Osteocyte (in vitro differentiated cells): ENCODE data around the gene MC3R. TPM values are rescaled to one million over a fixed set of nuclear protein-coding genes. Genes with fewer than 3 reads are reported as not detected.

Experiments used
- DNase-seq: peaks from one replicate; pipeline ENCODE4 v3.0.0; 2021; ENCODE audit warnings: mixed read lengths; ENCODE audit not compliant: unreplicated experiment; ENCODE audit errors: extremely low spot score
- H3K27ac Mint-ChIP-seq: one replicate; pipeline ENCODE4 v1.8.0; 2021; ENCODE audit warnings: mild to moderate bottlenecking, mixed read lengths; ENCODE audit not compliant: unreplicated experiment
- H3K27me3 Mint-ChIP-seq: one replicate; pipeline ENCODE4 v1.8.0; 2021; ENCODE audit warnings: mixed read lengths; ENCODE audit not compliant: unreplicated experiment
- H3K36me3 Mint-ChIP-seq: one replicate; pipeline ENCODE4 v1.8.0; 2021; ENCODE audit warnings: mixed read lengths; ENCODE audit not compliant: unreplicated experiment
- H3K4me1 Mint-ChIP-seq: one replicate; pipeline ENCODE4 v1.8.0; 2021; ENCODE audit warnings: mixed read lengths; ENCODE audit not compliant: unreplicated experiment
- H3K4me3 Mint-ChIP-seq: one replicate; pipeline ENCODE4 v1.8.0; 2021; ENCODE audit warnings: mild to moderate bottlenecking, moderate library complexity, mixed read lengths; ENCODE audit not compliant: unreplicated experiment
- H3K9me3 Mint-ChIP-seq: one replicate; pipeline ENCODE4 v1.8.0; 2021; ENCODE audit warnings: mixed read lengths; ENCODE audit not compliant: unreplicated experiment
- CTCF ChIP-seq: fragments of 200-600 bp; sonication (generic); IDR thresholded peaks from 2 replicates; pipeline ENCODE4 v1.5.0; 2021; ENCODE audit warnings: antibody characterized with exemption, mild to moderate bottlenecking, moderate library complexity
- total RNA-seq: library from RNA; stranded (reverse); gene quantifications from 2 replicates; pipeline ENCODE4 v1.2.1, GENCODE V29; 2021

MC3R gene
- total RNA-seq, 1 donor from 2014 or later: not detected

GRCh38 chr20:56268536-56268935, 20.0 kb downstream of the MC3R start:
- H3K9me3 Mint-ChIP-seq: peaks cover under 1% of the 10 kb centered on the region
- no peak for TF ChIP-seq CTCF
- no peaks in the 10 kb centered on the region for H3K27me3 Mint-ChIP-seq
- H3K36me3 Mint-ChIP-seq: no peaks in the 10 kb centered on the region
- DNase-seq: no peak
- H3K27ac Mint-ChIP-seq: no peak overlapping the region
- H3K4me3 Mint-ChIP-seq: no peak overlapping the region
- H3K4me1 Mint-ChIP-seq: no peaks in the 10 kb centered on the region

GRCh38 chr20:56271974-56272373, 23.4 kb downstream of the MC3R start:
- TF ChIP-seq CTCF: no peak
- Mint-ChIP-seq H3K4me3 (no peak overlapping the region), H3K4me1 (no peaks in the 10 kb centered on the region), H3K27ac (no peak overlapping the region), H3K9me3 (peaks cover 4% of the 10 kb centered on the region), H3K27me3 (no peaks in the 10 kb centered on the region), H3K36me3 (no peaks in the 10 kb centered on the region)
- DNase-seq: no peak

GRCh38 chr20:56273491-56273890, 25.0 kb downstream of the MC3R start:
- Mint-ChIP-seq H3K9me3 (peaks cover 4% of the 10 kb centered on the region), H3K4me3 (no peak overlapping the region), H3K36me3 (no peaks in the 10 kb centered on the region), H3K27ac (no peak overlapping the region), H3K4me1 (no peaks in the 10 kb centered on the region), H3K27me3 (no peaks in the 10 kb centered on the region)
- TF ChIP-seq CTCF: no peak
- no peak for DNase-seq

- Mint-ChIP-seq H3K4me3 (no peak overlapping the region), H3K36me3 (no peaks in the 10 kb centered on the region), H3K4me1 (no peaks in the 10 kb centered on the region), H3K27ac (no peak overlapping the region), H3K27me3 (no peaks in the 10 kb centered on the region), H3K9me3 (peaks cover 4% of the 10 kb centered on the region)
- no peak for DNase-seq
- no peak for TF ChIP-seq CTCF
Observed at GRCh38 chr20:56274156-56274555, 25.6 kb downstream of the MC3R start.

- Mint-ChIP-seq H3K4me1 (no peaks in the 10 kb centered on the region), H3K36me3 (no peaks in the 10 kb centered on the region), H3K27me3 (no peaks in the 10 kb centered on the region), H3K9me3 (peaks cover 13% of the 10 kb centered on the region), H3K27ac (no peak overlapping the region), H3K4me3 (no peak overlapping the region)
- TF ChIP-seq CTCF: no peak
- no peak for DNase-seq
Observed at GRCh38 chr20:56278196-56278595, 29.7 kb downstream of the MC3R start.
